Sigmoid colon (tissue), 7 donors: ENCODE measurements around the gene GLTP. TPM values are rescaled to one million over a fixed set of nuclear protein-coding genes. Genes with fewer than 3 reads are reported as not detected.

ENCODE experiments used
- DNase-seq: peaks from one replicate; pipeline ENCODE4 v3.0.0-alpha.2; 2019
- H3K27ac ChIP-seq, 4 donors: fragments of 200-600 bp; sonication (generic); one replicate each; pipeline ENCODE4 v1.5.1; 2016 to 2019; ENCODE audit warnings: mild to moderate bottlenecking in 1 of 4
- H3K27me3 ChIP-seq, 3 donors: fragments of 200-600 bp; sonication (generic); one replicate each; pipeline ENCODE4 v1.5.1; 2019; ENCODE audit warnings: mild to moderate bottlenecking in 1 of 3
- H3K36me3 ChIP-seq, 4 donors: fragments of 200-600 bp; sonication (generic); one replicate each; pipeline ENCODE4 v1.5.1; 2016 to 2019
- H3K4me1 ChIP-seq, 4 donors: fragments of 200-600 bp; sonication (generic); one replicate each; pipeline ENCODE4 v1.5.1; 2017 to 2019
- H3K4me3 ChIP-seq, 4 donors: fragments of 200-600 bp; sonication (generic); one replicate each; pipeline ENCODE4 v1.5.1; 2017 to 2019; ENCODE audit warnings: mild to moderate bottlenecking in 2 of 4, moderate library complexity in 1 of 4
- H3K9me3 ChIP-seq, 4 donors: fragments of 200-600 bp in 3 of 4; sonication (generic) in 3 of 4; one replicate each; pipeline versions ENCODE4 v1.5.1 to v1.6.1; 2013 to 2019
- CTCF ChIP-seq, 4 experiments: fragments of 450-650 bp in 3 of 4; fragments of 200-600 bp in 1 of 4; IDR thresholded peaks; one replicate each; pipeline ENCODE4 v1.5.1; 2016 to 2019; ENCODE audit warnings: antibody characterized with exemption in 4 of 4, mild to moderate bottlenecking in 3 of 4, moderate library complexity in 2 of 4
- EP300 ChIP-seq, 4 donors: sonication (generic); formaldehyde crosslinking; IDR thresholded peaks; one replicate each; pipeline ENCODE4 v1.6.1; 2017; ENCODE audit warnings: antibody characterized with exemption in 4 of 4
- POLR2A ChIP-seq, 2 donors: fragments of 450-650 bp; IDR thresholded peaks; one replicate each; pipeline ENCODE4 v1.6.1; 2016; ENCODE audit warnings: antibody characterized with exemption in 2 of 2, mild to moderate bottlenecking in 2 of 2, moderate library complexity in 2 of 2
- POLR2AphosphoS5 ChIP-seq, 4 donors: sonication (generic); formaldehyde crosslinking; IDR thresholded peaks; one replicate each; pipeline ENCODE4 v1.6.1; 2017; ENCODE audit warnings: antibody characterized with exemption in 4 of 4
- WGBS, 2 donors: extraction: QIAGEN DNeasy Blood & Tissue Kit; methylation state at CpG; one replicate each; pipeline ENCODE4 v1.1.7; 2013; 5-methylcytosine and 5-hydroxymethylcytosine counted together
- intact Hi-C: fragments of 100-400 bp; cut with DNase I; formaldehyde crosslinking; loops from one replicate; pipeline ENCODE4 v1.15.1; 2023
- polyA plus RNA-seq, 3 donors: library from polyadenylated mRNA; stranded (reverse); fragments of 200-250 nt; gene quantifications; one replicate each; pipeline ENCODE4 v1.2.3, GENCODE V29; 2013
- total RNA-seq, 4 donors: library from RNA; depleted of rRNA; stranded (reverse); fragments of >200 nt; gene quantifications; one replicate each; pipeline ENCODE4 v1.1.0, GENCODE V29; 2016
- donor health status: healthy with polysubstance abuse.
- donor health status: Bipolar disorder and iron deficiency.
- donor health status: healthy.

The GLTP gene
- total and polyA plus RNA-seq, 7 donors: 33.5 to 105 (median 45.3) TPM

GRCh38 chr12:109885616-109886015 is 5.3 kb upstream of the GLTP start:
- H3K36me3 ChIP-seq: no peaks in the 10 kb centered on the region
- no peak for TF ChIP-seq EP300 (IDR thresholded peaks at IDR 0.05)
- no peak for TF ChIP-seq POLR2AphosphoS5 (IDR thresholded peaks at IDR 0.05)
- TF ChIP-seq CTCF (IDR thresholded peaks at IDR 0.05): no peak
- TF ChIP-seq POLR2A (IDR thresholded peaks at IDR 0.05): no peak
- H3K4me3 ChIP-seq: no peak overlapping the region
- no peak overlapping the region for H3K27ac ChIP-seq
- H3K9me3 ChIP-seq: no peaks in the 10 kb centered on the region
- peaks cover 0 to 6% (median 0%) of the 10 kb centered on the region in 3 donors for H3K27me3 ChIP-seq
- no peak for DNase-seq
- 26 to 79% methylated on average over 10 of the region's 10 CpGs for WGBS, 2 donors
- peaks cover 0 to 5% (median 4%) of the 10 kb centered on the region in 4 donors for H3K4me1 ChIP-seq
- intact Hi-C loops: loop anchor here (10.0 kb wide), 1 partner anchor 311 kb away; the partner anchor contains the start of genes MMAB and MVK

- peaks cover 0 to 19% (median 16%) of the 10 kb centered on the region in 4 donors for H3K4me1 ChIP-seq
- no peaks in the 10 kb centered on the region for H3K36me3 ChIP-seq
- 20 to 56% methylated on average over 4 of the region's 4 CpGs for WGBS, 2 donors
- DNase-seq: no peak
- H3K4me3 ChIP-seq: no peak overlapping the region
- H3K27me3 ChIP-seq: peaks cover 0 to 6% (median 0%) of the 10 kb centered on the region in 3 donors
- intact Hi-C loops: loop anchor here (10.0 kb wide), 1 partner anchor 309 kb away; the partner anchor contains the start of genes MMAB and MVK
- TF ChIP-seq POLR2A (IDR thresholded peaks at IDR 0.05) (no peak), POLR2AphosphoS5 (IDR thresholded peaks at IDR 0.05) (no peak), CTCF (IDR thresholded peaks at IDR 0.05) (no peak), EP300 (IDR thresholded peaks at IDR 0.05) (no peak)
- no peaks in the 10 kb centered on the region for H3K9me3 ChIP-seq
- no peak overlapping the region for H3K27ac ChIP-seq
Observed at GRCh38 chr12:109883461-109883860, 3.1 kb upstream of the GLTP start.

- TF ChIP-seq POLR2AphosphoS5 (IDR thresholded peaks at IDR 0.05) (no peak), POLR2A (IDR thresholded peaks at IDR 0.05) (no peak), EP300 (IDR thresholded peaks at IDR 0.05) (no peak), CTCF (IDR thresholded peaks at IDR 0.05) (no peak)
- intact Hi-C loops: loop anchor here (10.0 kb wide), 1 partner anchor 307 kb away; the partner anchor contains the start of genes MMAB and MVK
- Histone ChIP-seq H3K27ac (no peak overlapping the region), H3K4me3 (no peak overlapping the region), H3K36me3 (no peaks in the 10 kb centered on the region), H3K9me3 (no peaks in the 10 kb centered on the region), H3K27me3 (peaks cover 0 to 6% (median 0%) of the 10 kb centered on the region in 3 donors), H3K4me1 (peaks cover 0 to 28% (median 25%) of the 10 kb centered on the region in 4 donors)
- no peak for DNase-seq
- 92 to 96% methylated on average over 2 of the region's 2 CpGs for WGBS, 2 donors
Observed at GRCh38 chr12:109881752-109882151, 1.4 kb upstream of the GLTP start.

- intact Hi-C loops: loop anchor here (1.0 to 10.0 kb wide), 2 partner anchors 76 to 306 kb away; partner anchors contain the start of genes MMAB and MVK
- peaks cover 0 to 4% (median 0%) of the 10 kb centered on the region in 3 donors for H3K27me3 ChIP-seq
- no peaks in the 10 kb centered on the region for H3K36me3 ChIP-seq
- no peak for DNase-seq
- H3K27ac ChIP-seq: peak overlapping the region in 2 of 4 donors; percentile 56 to 86
- H3K4me3 ChIP-seq: peak overlapping the region; percentile 52 to 94 (median 84)
- H3K4me1 ChIP-seq: peaks cover 0 to 28% (median 25%) of the 10 kb centered on the region in 4 donors
- no peaks in the 10 kb centered on the region for H3K9me3 ChIP-seq
- WGBS, 2 donors: 6 to 13% methylated on average over 9 of the region's 9 CpGs
- TF ChIP-seq CTCF (IDR thresholded peaks at IDR 0.05): no peak
- TF ChIP-seq POLR2AphosphoS5 (IDR thresholded peaks at IDR 0.05): no peak
- no peak for TF ChIP-seq EP300 (IDR thresholded peaks at IDR 0.05)
- TF ChIP-seq POLR2A (IDR thresholded peaks at IDR 0.05): no peak
Observed at GRCh38 chr12:109880938-109881337, 597 bp upstream of the GLTP start.
